Measurements from ENCODE around the gene ATP1A4.

The ATP1A4 gene

DNA sequence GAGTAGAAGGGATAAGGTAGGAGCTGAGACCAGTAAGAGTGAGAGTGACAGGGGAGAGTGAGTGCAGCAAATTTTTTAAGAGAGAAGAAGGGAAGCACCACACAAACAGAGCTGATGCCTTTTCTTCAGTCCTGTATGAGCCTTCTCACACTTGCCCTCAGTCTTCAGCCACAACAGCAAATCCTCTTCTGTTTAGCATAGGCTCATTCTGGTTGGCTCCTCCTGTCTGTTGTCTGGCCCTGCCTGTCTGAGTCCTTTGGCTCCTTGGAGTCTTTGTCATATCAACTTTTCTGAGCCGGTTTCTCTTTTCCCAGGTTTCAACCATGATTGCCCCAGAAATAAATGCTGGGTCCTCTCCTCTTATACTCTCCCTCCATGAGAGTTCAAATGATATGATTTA lies 26.3 kb downstream of the ATP1A4 start:
- no peak for DNase-seq

DNA sequence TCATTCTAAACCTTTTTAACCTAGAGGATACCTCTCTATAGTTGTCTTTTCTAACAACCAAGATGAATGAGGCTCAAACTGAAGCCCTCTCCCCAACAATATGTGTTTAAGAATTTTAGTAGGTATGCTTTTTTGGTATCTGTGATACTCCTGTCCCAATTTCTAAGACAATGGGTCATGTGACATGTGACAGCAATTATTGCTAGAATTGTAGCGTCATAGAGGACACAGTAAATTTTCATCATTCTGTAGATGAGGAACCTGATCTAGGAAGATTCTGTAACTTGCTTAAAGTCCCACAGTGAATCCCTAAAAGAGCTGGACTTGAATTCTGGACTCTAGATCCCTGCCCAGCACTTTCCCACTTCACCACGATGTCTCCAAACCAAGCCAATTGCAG lies 27.3 kb downstream of the ATP1A4 start:
- no peak for DNase-seq

DNA sequence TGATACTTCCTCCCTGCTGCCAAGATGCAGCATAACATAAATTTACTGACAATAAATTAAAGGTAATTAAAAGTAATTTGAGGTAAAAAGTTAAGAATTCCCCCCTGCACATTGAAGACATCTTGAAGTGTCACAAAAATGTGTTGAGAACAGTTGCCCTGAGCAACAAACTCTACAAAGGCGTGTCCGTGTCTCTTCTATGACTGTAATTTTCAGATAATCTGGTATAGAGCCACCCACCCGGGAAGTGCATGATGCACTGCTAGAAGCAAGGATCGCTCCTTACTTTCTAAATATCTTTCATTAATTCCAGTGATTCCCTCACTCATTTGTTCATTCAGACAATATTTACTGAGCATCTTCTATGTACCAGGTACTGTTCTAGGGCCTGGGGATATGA lies 27.9 kb downstream of the ATP1A4 start:
- DNase-seq, result no peak

DNA sequence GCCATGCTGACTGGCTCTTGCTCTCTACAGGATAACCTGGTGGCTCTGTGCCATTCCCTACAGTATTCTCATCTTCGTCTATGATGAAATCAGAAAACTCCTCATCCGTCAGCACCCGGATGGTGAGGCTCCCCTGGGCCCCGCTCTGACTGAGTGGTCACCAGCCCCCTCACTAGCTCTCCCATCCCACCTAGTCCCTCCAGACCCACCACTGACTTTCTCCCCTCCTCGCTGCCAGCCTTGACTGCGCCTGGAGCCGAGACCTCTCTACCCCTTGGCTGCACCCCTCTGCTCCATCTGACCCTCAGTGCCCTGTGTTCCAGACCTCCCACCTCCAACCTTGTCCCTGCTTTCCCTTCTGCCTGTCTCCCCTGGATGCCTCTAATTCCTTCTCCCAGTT lies 34.8 kb downstream of the ATP1A4 start:
- no peak for DNase-seq

DNA sequence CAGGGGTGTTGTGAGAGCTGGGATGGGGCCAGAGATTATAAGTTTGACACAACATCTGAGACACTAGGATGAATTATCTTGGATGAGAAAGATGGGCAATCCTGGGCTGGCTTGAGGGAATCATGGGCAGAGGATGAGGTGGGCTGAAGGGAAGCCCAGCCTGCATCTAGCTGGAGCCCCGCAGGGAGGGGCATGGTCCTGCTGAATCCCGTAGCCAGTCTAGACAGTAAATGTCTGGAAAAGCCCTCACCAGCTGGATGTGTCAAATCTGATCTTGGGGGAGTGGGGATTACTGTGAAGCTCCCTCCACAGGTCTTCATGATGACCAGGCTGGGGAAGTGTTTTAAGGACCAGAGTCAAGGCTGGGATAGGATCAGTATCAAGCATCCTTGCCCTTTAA lies 35.3 kb downstream of the ATP1A4 start:
- DNase-seq, result no peak

DNA sequence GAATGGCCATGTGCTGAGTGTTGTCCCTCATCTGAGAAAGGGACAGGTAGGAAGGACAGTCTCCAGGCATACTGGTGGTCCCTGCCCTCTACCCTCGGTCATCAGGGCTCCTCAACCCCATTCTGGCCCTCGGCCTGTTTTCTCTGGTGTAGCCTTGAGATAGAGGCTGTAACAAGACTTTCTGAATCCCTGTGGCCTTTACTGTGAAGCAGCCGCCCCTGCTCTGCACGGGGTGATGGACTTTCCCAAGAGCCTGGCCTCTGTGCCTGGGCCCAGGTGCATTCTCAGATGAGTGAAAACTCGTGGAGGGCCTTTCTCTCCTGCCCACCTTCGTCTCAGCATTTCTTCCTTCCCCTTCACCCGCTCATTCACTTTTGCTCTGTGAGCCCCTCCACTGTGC lies 36.0 kb downstream of the ATP1A4 start:
- DNase-seq, result no peak

DNA sequence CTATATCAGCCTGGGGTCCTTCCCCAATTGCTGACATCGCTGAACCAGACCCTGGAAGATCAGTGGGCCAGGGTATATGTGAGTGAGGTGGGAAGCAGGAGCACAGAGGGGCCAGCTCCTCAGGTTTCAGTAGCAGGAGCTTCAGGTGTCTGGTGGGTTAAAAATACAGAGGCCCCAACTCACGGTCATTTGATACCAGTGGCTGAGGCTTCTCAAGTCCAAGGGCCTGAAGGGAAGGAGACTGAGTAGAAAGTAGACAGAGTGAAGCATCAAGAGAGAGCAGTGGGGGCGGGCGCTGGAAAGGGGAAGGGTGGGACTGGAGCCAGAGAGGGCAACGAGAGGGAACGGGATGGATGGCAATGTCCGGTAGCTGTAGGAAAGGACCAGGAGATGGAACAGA lies 36.9 kb downstream of the ATP1A4 start:
- no peak for DNase-seq

DNA sequence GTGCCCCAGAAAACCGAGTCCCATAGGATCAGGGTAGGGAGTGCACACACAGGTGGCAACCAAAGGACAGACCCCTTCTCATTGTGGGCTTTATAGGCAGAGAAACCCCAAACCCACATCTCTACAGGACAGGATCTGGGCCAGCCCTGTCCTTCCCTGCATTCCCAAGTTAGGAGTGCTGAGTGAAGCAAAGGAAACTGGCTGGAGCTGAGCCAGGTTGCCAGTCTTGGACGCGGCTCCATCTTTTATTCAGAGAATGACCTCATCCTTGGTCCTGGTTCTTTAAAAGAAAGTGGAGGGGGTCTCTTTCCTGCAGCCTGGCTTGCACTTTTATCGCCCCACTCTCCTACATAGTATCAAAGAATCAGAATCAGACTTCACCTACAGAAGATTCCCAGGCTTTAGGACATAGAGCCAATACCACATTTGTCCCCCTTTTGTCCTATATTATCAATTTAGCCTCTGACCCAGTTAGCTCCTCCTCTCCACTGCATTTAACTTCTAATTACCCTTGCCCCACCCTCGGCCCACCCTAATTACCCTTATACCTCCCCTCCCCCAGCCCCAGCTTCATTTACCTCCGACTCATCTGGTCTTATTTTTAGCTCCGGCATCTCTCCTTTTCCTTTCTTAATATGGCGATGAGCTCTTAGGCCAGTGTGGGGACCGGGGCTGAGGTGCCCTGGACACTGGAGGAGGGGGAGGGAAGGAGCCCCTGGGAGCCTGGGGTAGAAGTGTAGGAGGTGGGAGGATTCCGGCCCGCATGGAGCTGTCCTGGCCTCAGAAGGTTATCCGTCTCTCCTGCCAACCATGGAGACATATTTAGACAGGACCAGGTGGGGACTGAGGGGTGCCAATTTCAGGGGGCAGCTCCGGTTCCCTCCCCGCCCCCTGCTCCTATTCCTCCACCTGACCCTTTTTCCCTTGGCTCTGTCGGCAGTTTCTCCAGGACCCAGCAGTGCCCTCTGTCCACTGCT lies 38.5 kb downstream of the ATP1A4 start, which contains the start of gene CASQ1:
TSS of gene CASQ1 (plus strand) at position 927 of the 977 bp plus-strand sequence. CDS start 177 bp downstream, outside the sequence.
- no peak for DNase-seq

DNA sequence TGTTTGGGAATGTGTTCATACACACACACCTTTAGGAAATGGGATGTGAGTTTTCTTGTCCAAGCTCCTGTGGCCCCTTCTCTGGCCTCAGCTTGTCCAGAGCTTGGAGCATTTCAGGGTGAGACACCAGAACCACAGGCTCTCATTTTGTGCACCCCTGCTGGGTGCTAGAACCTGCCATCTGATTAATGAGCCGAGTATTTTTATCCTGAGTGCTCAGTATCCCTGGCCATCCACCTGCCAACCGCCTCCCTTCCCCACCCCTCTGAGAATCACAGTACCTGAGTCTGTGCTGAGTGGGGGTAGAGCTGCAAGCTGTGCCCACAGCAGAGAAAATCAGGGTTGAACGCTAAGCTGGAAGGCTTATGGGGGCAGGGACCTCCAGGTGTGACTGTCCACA lies 40.4 kb downstream of the ATP1A4 start:
- DNase-seq, result no peak

DNA sequence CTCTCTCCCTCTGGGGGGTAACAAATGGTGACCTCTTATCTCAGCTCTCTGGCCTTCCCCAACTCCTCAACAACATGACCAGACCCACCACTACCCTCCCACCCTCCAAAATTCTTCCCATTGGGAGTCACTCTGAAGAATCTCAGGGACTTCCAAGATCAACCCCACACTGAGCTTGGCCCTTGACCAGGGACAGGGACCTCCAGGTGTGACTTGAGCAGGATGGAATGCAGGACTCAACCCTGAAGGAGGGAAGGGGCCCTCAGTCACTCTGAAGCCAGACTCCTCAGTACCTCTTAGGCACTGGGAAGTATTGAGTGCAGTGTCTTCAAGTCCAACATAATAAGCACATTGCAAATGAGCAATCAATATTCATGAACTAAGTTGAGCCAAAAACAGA lies 40.8 kb downstream of the ATP1A4 start:
- no peak for DNase-seq

DNA sequence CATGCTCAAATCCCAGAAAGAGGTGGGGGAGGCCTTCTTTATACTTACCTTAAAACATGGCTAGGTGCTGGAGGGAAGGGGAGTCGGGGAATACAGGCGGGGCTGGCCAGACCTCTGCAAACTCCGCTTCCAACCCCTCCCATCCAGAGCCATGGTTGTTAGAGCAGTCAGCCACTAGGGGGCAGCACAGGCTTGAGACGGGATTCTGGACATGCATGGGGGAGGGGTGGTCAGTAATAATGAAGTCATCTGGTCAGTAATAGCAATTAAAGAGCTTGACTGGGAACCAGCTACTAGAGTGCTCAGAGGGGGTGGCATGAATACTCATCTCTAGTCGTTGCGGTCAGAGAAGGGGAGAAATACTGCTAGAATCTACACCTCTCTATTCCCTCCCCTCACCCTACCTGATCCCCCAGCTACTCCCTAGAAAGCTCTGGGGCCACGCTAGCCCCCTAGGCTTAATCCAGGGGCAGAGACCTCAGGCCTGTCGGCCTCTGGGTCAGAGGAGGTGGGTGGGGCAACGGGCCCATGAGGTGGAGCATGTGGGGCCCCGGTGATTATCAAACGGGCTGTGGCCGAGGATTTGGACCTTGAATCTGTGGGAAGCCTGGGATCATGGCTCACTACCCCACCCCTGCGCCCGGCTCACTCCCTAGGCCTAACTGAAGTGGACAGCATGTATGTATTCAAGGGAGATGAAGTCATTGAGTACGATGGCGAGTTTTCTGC lies 41.9 kb downstream of the ATP1A4 start:
- DNase-seq, result peak; percentile 67

DNA sequence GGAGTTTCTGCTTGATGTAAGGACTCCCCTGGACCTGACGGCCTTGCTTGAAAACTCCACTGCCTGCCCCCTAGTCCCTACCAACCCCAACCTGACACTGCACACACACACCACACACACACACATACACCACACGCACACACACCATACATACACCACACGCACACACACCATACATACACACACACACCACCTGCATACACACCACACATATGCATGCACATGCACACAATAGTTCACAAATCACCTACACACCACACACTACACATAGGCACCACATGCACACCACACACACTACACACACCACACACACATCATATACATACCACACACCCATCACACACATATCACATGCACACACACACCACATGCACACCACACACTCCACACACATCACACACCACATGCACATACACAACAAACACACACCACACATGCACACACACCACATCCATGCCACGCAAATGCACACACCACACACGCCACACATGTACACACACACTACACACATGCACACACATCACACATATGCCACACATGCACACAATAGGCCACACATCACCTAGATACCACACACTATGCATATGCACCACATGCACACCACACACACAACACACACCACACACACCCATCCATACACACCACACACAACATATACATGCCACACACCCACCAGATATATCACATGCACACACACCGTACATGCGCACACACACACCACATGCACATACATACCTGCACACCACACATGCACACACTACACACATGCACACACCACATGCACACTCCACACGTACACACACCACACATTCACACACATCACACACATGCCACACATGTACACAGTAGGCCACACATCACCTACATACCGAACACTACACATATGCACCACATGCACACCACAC lies 42.7 kb downstream of the ATP1A4 start:
- no peak for DNase-seq

DNA sequence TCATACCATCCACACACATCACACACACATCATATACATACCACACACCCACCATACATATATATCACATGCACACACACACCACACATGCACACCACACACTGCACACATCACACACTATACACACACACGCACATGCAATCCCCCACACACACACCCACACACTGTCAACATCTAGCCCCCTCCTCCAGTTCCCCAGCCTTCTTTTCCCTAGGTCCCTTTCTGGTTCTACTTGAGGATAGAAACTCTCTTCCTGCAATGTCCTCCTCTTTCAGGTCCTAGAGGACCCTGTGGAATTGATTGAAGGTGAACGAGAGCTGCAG lies 43.3 kb downstream of the ATP1A4 start:
- no peak for DNase-seq

DNA sequence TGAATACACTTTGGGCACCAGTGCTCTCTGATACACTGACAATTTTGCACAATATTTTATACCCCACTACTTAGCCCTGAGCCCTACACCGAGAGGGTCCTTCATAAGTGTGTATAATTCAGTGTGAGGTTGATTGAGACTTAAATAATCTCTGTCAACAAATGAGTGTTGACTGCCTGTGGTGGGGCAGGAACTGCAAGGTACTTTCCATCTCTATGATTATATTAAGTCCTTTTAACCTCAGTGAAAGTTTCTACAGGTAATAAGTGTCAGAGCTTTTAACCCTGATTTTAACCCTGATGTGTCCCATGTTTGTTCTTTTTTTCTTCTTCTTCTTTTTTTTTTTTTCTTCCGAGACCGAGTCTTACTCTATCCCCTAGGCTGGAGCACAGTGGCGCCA lies 44.7 kb downstream of the ATP1A4 start:
- DNase-seq, result no peak

DNA sequence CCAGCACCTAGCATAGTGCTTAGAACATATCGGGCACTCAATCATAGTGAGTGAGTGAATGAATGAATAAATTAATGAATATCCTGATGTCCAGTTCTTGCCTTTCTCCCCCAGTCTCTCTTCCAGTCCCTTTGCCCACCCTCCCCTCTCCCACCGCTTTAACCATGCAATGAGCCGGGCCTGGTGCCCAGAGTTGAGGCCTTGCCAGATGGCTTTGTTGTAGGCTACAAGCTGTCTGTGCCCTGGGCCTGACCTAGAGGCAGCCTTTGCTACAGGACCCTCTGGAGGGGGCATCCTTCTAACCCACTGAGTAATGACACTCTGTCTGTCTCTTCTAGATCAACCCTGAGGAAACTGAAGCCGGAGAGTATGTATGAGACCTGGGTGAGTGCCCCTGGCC lies 45.8 kb downstream of the ATP1A4 start:
- DNase-seq, result no peak

DNA sequence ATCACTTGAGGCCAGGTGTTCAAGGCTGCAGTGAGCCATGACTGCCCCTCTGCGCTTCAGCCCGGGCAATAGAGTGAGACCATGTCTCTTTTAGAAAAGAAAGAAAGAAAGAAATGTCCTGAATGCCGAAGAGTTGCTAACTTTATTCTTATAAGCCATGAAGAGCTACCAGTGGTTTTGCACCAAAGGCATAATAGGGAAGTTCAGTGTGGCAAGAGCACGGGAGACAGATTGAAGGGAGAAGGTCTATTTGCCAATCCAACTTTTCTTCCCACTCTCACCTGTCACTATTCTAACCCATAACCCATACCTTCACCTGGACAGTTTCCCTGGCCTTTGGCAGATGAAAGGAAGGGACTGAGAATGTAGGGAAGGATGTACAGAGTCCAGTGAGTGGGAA lies 49.4 kb downstream of the ATP1A4 start:
- DNase-seq, result no peak

DNA sequence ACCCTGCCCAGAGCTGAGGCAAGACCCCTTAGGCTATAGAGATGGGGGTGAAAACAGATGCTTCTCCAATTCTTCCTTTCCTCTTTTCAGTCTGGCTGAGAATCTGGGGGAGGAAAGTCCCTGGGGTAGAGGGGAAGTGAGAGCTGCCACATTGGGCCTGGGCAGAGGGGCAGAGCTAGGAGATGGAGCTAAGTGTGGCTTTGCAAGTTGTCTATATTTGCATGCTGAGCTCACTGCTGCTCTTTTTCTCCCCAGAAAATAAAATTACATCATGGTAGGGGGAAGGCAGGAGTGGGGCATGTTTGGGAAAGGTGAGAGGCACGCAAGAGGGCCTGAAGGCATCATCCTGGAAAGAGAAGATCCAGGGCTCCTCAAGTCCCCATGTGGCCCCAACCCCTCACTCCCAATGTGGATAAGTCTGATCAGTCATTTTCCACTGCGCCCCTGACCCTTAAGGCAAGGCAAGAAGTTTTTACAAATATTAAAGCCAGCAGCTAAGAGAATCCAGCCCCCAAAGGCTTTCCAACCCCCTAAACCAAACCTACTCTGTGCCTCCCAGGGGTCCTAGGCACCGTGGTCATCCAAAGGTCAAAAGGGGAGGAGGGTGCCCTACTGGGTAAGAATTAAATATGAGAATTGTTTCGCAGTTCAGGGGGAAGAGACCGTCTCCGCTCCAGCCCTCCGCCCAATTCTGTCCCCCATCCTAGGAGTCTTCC lies 53.3 kb downstream of the ATP1A4 start:
- peak; percentile 28 for DNase-seq

DNA sequence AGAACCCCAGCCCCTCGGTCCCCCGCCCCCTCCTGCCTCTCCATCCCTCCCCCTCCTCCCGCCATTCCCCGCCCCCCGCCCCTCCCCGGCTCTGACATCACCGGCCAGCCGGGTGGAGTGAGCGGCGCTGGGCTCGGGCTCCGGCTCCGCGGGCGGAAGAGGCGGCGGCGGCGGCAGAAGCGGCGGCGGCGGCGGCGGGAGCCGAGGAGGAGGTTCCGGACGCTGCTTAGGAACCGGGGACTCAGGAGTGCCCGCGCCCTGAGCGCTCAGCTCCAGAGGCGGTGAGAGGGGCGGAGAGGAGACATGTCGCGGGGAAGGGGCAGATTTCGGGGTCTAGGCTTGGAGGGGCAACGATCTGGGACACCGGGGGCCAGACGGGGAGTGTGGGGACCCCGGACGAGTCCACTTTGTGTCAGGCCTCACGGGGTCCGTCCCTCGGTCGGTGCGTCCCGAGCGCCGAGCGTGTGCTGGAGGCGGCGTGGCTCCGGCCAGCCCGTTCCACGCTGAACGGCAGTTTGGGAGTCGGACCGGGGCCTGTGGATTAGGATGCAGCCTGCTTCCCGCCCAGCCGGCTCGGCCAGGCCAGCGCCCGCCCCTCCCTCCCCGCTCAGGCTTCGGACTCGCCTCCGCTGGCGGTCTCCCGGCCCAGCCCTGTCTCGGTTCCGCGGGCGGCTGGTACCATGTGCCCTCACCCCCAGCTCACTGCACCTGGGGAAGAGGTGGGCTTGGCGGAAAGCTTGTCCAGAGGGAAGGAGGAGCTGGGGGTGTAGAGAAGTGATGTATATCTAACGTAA lies 54.0 kb downstream of the ATP1A4 start, which contains the start of gene PEA15:
TSS of gene PEA15 (plus strand) at position 143 of the 794 bp plus-strand sequence. CDS start 6,161 bp downstream, outside the sequence.
- peak; percentile 77 for DNase-seq

DNA sequence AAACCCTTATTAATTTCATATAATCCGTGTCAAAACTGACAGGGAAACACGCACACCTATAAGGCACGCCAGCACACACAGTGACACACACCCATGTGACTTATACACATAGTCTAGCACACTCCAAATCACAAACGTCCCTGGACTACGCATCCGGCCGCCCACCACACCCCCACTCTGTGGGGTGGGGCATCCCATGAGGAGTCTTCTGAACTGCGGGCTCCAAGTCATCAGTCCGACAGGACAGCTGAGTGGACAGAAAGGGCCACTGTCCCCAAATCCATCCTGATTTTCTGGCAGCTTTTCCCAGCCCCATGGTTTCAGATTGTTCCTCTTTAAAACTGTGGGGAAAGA lies 54.6 kb downstream of the ATP1A4 start:
- DNase-seq, result no peak

DNA sequence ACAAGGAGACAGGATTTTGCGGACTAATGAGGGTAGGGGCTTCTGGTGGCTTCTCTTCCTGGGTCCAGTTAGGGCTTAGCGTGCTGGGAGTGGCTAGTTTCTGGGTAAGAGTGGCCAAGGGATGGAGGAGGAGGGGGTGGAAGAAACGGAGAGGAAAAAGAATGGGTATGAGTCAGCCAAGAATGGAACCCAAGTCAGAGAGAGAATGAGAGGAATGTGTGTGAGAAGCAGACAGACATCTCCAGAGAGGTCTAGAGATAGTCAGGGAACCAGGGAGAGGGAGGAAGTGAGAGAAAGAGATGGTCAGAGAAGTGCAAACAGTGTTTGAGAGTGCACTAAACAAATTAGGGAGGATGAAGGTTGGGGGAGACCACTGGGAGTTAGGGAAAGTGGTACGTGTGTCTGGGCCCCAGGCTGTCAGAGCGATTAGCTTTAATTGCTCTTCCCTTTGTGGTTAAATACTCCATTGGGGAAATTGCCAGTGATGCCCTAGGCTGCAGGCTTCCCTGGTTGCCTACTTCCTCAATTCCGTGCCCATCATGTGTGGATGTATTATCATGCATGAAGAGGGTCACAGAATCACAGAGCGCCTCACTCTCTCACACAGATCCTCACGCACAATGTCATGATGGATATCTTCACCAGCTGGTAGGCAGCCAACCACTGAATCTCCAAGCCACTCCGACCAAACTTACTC lies 55.2 kb downstream of the ATP1A4 start:
- no peak for DNase-seq
